ENCODE data around the gene ALDOA. TPM values are rescaled to one million over a fixed set of nuclear protein-coding genes. Genes with fewer than 3 reads are reported as not detected.

Gene ALDOA
- total RNA-seq, 4 donors from 2014 or later: 175 to 905 (median 489) TPM

DNA sequence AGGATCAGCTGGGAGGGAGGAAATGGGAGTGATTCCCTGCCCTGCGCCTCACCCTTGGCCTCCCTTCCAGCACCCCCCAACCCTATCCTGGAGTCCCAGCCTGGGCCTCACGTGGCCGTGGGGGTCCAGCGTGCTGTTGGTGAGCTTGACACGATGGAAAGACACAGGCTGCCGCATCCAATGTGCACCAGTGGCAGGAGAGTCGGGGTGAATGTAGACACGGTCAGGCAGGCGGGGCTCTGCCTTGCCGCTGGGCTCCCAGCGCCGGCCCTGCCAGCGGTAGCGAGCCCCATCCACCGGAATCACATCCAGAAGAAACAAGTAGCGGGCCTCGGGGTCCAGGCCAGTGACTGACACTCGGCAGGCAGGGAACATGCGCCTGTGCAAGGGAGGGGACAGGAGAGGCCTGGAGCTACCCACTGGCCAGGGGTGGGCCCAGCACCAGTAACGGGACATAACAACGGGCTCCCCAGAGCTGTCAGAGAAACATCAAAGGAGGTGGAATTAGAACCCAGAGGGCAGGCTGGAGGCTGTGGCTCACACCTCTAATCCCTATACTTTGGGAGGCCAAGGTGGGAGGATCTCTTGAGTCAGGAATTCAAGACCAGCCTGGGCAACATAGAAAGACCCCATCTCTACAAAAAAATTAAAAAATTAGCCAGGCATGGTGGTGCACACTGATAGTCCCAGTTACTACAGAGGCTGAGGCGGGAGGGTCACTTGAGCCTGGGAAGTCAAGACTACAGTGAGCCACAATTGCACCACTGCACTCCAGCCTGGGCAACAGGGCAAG is 23.5 kb downstream of the ALDOA start:
- Histone ChIP-seq H3K4me3 (no peak overlapping the region), H3K27ac (no peak overlapping the region), H3K36me3 (no peaks in the 10 kb centered on the region), H3K4me1 (peaks cover 0 to 16% of the 10 kb centered on the region in 2 donors), H3K9me3 (no peaks in the 10 kb centered on the region), H3K27me3 (no peaks in the 10 kb centered on the region)
- no peak for DNase-seq
- intact Hi-C loops (cut with DNase I; ENCODE audit: low total_unique reads): loop anchor here (5.0 kb wide), 1 partner anchor 52 kb away; no protein-coding TSS in a partner anchor
- TF ChIP-seq POLR2A (IDR thresholded peaks at IDR 0.05): no peak
- TF ChIP-seq, protein P1, sequence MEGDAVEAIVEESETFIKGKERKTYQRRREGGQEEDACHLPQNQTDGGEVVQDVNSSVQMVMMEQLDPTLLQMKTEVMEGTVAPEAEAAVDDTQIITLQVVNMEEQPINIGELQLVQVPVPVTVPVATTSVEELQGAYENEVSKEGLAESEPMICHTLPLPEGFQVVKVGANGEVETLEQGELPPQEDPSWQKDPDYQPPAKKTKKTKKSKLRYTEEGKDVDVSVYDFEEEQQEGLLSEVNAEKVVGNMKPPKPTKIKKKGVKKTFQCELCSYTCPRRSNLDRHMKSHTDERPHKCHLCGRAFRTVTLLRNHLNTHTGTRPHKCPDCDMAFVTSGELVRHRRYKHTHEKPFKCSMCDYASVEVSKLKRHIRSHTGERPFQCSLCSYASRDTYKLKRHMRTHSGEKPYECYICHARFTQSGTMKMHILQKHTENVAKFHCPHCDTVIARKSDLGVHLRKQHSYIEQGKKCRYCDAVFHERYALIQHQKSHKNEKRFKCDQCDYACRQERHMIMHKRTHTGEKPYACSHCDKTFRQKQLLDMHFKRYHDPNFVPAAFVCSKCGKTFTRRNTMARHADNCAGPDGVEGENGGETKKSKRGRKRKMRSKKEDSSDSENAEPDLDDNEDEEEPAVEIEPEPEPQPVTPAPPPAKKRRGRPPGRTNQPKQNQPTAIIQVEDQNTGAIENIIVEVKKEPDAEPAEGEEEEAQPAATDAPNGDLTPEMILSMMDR (IDR thresholded peaks at IDR 0.05): no peak

DNA sequence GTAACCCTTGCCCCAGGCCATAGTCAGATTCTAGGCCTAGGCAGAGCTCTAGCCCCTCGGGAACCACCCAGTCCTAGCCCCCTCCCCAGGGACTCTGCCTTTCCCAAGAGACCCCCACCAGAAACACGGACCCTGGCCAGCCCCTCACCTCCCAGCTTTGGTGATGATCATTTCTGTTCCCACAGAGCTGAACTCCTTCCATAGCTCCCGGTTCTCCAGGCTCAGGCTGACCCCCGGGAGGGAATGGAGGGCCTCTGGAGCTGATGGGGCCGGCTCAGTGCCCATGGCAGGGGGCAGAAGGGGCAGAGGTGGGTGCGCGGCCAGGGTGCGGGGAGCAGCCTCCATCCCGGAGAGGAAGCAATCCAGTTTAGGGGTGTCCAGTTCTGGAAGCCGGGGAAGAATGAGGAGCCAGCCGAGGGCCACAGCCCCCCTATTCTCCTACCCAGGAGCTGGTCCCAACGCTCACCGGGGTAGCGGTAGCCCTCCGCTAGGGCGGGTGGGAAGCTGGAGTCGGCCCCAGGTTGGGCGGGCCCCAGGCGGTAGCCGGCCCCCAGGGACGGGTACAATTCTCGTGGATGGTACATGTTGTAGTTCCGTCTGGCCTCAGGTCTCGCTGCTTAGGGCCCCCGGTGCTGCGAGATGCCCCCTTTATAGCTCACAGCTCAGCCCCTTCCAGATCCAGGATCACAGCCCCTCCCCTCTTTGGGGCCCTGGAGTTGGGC is 25.2 kb downstream of the ALDOA start:
- intact Hi-C loops (cut with DNase I; ENCODE audit: low total_unique reads): no loop called here
- no peak overlapping the region for H3K4me3 ChIP-seq
- peak overlapping the region; percentile 74 to 91 for H3K27ac ChIP-seq

DNA sequence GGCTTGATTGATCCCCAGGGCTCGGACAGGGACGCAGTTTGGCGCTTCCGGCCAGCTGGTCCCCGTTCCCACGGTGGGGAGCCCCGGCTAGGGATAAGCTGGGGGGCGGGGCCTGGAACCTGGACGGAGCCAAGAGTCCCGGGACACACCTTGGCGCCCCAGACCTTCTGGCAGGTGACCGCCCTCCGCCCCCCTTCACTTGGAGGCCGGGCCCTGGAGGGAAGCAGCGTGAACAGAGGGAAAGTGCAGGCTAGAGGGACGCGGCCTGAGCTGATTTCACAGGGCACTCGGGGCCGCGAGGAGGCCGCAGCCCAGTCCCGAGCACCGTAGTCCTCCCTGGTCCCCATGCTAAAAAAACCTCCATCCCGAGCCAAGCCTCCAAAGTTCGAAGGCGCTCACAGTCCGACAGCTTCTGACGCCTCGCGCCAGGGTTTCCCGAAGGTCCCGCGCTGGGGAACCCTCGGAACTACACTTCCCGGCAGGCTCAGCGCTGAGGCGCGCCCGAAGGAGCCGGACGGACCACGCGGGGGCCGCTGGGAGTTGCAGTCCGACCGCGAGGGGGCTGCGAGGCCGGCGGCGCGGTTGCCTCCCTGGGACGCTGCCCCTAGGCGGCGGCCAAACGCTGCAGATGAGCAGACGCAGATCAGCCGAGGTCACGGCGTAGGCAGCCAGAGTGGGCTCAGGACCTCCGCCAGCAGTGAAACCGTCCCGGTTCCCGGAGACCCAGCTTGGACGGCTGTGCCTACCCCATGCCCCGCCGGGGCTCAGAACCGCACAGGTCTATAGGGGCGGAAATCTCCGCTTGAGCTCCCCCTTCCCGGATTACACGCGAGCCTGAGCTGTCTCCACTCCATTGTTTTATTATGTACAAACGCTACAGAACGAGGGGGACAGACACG is 26.2 kb downstream of the ALDOA start, which contains the start of gene TBX6:
Gene TBX6 (minus strand): TSS at position 451 of the 899 bp plus-strand sequence. CDS start 731 bp downstream, outside the sequence.
- Histone ChIP-seq H3K36me3 (no peaks in the 10 kb centered on the region), H3K27me3 (no peaks in the 10 kb centered on the region), H3K4me3 (peak within 1 kb of the TSS; percentile 31 to 40), H3K9me3 (no peaks in the 10 kb centered on the region), H3K27ac (peak within 1 kb of the TSS; percentile 74 to 91), H3K4me1 (peaks cover 0 to 25% of the 10 kb centered on the region in 2 donors)
- intact Hi-C loops (cut with DNase I; ENCODE audit: low total_unique reads): no loop called here
- DNase-seq: peak; percentile 87 to 93
- TF ChIP-seq, protein P1 (IDR thresholded peaks at IDR 0.05): peak; percentile 68 to 99 (median 92)
- TF ChIP-seq POLR2A (IDR thresholded peaks at IDR 0.05): peak; percentile 41 to 52

More for the DNA sequence above, 25.2 kb downstream of the ALDOA start:
- TF ChIP-seq POLR2A (IDR thresholded peaks at IDR 0.05): no peak
- TF ChIP-seq, protein P1 (IDR thresholded peaks at IDR 0.05): no peak
- Histone ChIP-seq H3K27me3 (no peaks in the 10 kb centered on the region), H3K9me3 (no peaks in the 10 kb centered on the region), H3K36me3 (no peaks in the 10 kb centered on the region), H3K4me1 (peaks cover 0 to 25% of the 10 kb centered on the region in 2 donors)
- DNase-seq: no peak

DNA sequence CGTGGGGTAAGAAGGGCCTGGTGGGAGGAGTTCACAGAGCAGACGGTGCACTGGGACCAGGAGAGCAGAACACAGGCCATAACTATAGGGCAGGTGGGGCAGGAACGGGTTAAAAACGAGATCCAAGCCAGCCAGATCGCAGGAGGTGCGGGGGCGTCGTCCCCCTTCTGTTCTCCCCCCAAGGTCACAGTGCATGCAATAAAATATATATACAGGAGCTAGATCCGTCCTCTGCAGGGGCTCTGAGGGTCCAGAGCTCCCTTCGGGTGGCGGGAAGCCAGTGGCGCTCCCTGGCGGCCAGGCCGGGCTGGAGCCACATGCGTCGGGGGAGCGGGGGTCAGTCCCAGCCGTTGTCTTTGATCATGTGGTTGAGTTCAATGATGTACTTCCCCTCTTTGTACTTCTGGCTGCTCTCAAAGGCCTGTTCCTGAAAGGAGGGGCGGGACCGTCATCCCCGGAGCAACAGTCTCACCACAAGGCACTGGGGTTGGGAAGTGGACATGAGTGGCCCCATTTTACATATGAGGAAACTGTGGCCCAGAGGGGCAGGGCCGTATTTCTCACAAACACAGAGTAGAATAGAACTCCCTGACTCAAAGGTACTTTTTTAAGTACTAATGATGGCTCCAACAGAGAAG is 26.9 kb downstream of the ALDOA start:
- Histone ChIP-seq H3K9me3 (no peaks in the 10 kb centered on the region), H3K27me3 (no peaks in the 10 kb centered on the region), H3K4me3 (peak overlapping the region; percentile 31 to 40), H3K27ac (peak overlapping the region; percentile 74 to 91), H3K4me1 (peaks cover 0 to 25% of the 10 kb centered on the region in 2 donors), H3K36me3 (no peaks in the 10 kb centered on the region)
- intact Hi-C loops (cut with DNase I; ENCODE audit: low total_unique reads): no loop called here
- peak; percentile 72 to 76 for DNase-seq
- peak in 1 of 2 donors; percentile 49 for TF ChIP-seq POLR2A (IDR thresholded peaks at IDR 0.05)
- TF ChIP-seq, protein P1 (IDR thresholded peaks at IDR 0.05): peak; percentile 41 to 69 (median 47)

All from uterus (tissue), 4 donors.